Activated CD4-positive, alpha-beta T cell treated with anti-CD3 and anti-CD28 coated beads, Interleukin-2, amount 50 U/mL, for 4 hours (primary cell): Measurements from ENCODE around the gene RPA1.
A peak's percentile ranks its signal among the peaks of the same experiment; 100 is the strongest.
"Not testable (repeated sequence)": the region's sequence is repeated elsewhere in the genome, so short reads cannot be mapped to it uniquely, and the experiment has no call there.

ENCODE experiments used
- DNase-seq, 2 experiments: peaks; one replicate each; pipeline ENCODE4 v3.0.0-alpha.2; 2020

RPA1 gene

GRCh38 chr17:1829592-1830257, at the start of gene RPA1, which contains the start of gene SMYD4:
RPA1 (plus strand) TSS chr17:1830005; CDS start chr17:1830094, 89 bp downstream.
SMYD4 (minus strand) TSS chr17:1829902; CDS start chr17:1827994, 1,908 bp downstream.
- DNase-seq, result peak; percentile 76 to 78

- DNase-seq, result no peak
These were observed 47.6 kb upstream of the RPA1 start for GRCh38 chr17:1782171-1782567.

GRCh38 chr17:1783271-1783670, 46.5 kb upstream of the RPA1 start:
- DNase-seq, result no peak

GRCh38 chr17:1783834-1784611, 45.8 kb upstream of the RPA1 start:
- no peak for DNase-seq

- DNase-seq, result no peak
These were observed 43.9 kb upstream of the RPA1 start for GRCh38 chr17:1785930-1786329.

- no peak for DNase-seq
These were observed 43.1 kb upstream of the RPA1 start for GRCh38 chr17:1786708-1787107.

GRCh38 chr17:1787301-1787902, 42.4 kb upstream of the RPA1 start:
- no peak for DNase-seq

GRCh38 chr17:1789936-1790335, 39.9 kb upstream of the RPA1 start:
- no peak for DNase-seq

GRCh38 chr17:1792495-1793446, 37.0 kb upstream of the RPA1 start:
- DNase-seq, result no peak

- DNase-seq, result no peak
These were observed 36.4 kb upstream of the RPA1 start for GRCh38 chr17:1793447-1793806.

GRCh38 chr17:1796800-1797199, 33.0 kb upstream of the RPA1 start:
- DNase-seq, result no peak

- DNase-seq, result no peak
These were observed 32.5 kb upstream of the RPA1 start for GRCh38 chr17:1797323-1797722.

GRCh38 chr17:1797846-1798245, 32.0 kb upstream of the RPA1 start:
- DNase-seq, result not testable (repeated sequence)

- no peak for DNase-seq
These were observed 29.6 kb upstream of the RPA1 start for GRCh38 chr17:1800240-1800639.

GRCh38 chr17:1800712-1801111, 29.1 kb upstream of the RPA1 start:
- no peak for DNase-seq

- DNase-seq, result no peak
These were observed 27.4 kb upstream of the RPA1 start for GRCh38 chr17:1802429-1802828.

GRCh38 chr17:1803280-1803679, 26.5 kb upstream of the RPA1 start:
- DNase-seq, result no peak

GRCh38 chr17:1807890-1808289, 21.9 kb upstream of the RPA1 start:
- no peak for DNase-seq

GRCh38 chr17:1808644-1809043, 21.2 kb upstream of the RPA1 start:
- DNase-seq, result no peak

- not testable (repeated sequence) for DNase-seq
These were observed 20.0 kb upstream of the RPA1 start for GRCh38 chr17:1809815-1810214.

- DNase-seq, result no peak
These were observed 19.2 kb upstream of the RPA1 start for GRCh38 chr17:1810450-1811103.

- no peak for DNase-seq
These were observed 16.7 kb upstream of the RPA1 start for GRCh38 chr17:1813088-1813487.
